NCI-H82 treated with DMSO at 0.1 percent for 48 hours (cell line): ENCODE results near the gene NACC2.

Source experiments
- DNase-seq: peaks from one replicate; lab custom pipeline; 2025; ENCODE audit not compliant: unreplicated experiment; lab: John Stamatoyannopoulos, UW

Gene NACC2

DNA sequence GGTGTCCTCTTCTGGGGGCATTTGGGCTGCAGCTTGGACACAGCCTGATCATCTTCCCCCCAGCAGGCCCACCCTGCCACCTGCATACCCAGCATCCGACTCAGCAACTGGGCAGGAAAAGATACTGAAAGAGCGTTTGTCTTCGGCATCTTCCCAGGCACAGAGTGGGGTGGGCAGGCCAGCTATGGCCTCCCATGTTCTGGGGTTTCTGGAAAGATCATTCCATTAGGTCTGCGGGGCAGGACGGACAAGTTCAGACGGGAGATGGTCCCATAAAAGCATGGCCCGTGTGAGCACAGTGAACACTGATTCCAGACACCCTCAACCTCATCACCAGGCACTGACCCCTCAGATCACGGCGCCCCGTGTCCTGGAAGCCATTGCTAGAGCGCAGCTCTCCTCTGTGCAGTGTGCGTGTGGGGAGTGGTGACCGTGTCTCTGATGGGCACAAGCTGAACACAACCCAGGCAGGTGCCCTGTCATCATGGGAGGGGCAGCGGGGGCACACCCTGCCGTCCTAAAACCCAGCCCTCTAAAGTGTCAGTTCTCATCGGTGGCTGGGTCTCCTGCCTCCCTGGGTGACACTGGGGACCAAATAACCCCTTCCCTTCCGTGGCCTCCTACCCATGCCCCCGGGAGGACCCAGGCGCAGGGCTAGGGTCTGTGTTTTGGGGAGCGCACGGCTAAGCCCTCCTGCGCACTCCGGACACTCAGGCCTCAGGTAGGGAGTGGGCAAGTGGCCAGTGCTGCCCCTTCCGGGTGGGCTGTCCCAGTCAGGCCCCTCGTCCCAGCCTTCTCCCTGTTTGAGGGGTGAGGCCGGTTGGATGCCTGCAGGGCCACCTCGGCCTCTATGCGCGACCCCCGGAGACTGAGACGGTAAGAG, 36.8 kb upstream of the NACC2 start:
- no peak for DNase-seq

DNA sequence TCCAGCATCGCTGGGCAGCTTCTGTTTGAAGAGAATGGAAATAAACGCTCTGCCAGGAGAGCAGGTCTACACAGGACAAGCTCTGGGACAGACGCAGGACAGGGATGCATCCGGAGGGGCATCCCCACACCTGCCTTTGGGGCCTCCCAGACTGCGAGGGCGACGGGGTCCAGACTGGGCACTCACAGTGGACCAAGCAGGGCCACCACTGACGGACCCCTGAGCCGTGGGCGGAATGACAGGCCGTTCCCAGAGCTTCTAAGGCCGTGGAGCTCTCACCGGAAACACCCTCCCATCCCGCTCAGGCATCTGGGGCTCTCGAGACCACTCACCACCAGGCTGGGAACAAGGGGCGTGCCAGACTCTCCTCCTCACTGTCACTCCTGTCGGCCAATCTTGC, 34.1 kb upstream of the NACC2 start:
- DNase-seq, result no peak

DNA sequence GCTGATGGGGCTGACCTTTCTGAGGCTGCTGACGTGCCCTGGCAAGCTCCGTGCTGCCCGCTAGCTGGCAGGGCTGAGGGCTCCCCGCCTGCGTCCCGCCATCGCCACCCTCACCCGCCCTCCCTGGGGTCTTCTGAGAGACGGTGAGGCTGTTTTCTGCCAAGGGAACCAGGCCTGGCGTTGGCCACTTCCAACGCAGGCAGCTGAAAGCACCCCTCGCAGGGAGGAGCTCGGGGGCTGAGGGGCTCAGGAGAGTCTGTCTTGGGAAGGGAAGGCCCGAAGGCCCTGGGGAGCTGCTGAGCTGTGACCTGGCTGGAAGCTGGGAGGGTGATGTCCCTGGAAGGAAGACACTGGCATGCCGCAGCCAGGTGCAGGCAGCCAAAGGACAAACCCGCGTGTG, 33.3 kb upstream of the NACC2 start:
- no peak for DNase-seq

DNA sequence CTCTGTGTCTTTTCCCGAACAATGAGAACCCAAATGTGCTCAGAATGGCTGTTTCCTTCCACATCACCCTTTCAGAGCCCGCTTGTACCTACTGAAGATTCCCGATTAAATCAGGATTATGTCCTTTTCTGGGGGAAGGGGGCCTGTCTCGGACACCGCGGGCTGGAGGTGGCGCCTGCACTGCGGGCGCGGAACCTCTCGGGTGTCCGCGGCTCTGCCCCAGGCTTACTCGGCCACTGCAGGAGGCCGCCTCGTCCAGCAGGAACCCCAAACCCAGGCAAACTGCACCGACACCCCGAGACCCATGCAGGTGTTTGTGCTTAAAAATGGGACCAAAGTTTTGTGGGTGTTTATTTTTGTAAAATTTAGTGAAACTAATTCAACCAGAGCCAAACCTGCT, 32.2 kb upstream of the NACC2 start:
- DNase-seq, result no peak

DNA sequence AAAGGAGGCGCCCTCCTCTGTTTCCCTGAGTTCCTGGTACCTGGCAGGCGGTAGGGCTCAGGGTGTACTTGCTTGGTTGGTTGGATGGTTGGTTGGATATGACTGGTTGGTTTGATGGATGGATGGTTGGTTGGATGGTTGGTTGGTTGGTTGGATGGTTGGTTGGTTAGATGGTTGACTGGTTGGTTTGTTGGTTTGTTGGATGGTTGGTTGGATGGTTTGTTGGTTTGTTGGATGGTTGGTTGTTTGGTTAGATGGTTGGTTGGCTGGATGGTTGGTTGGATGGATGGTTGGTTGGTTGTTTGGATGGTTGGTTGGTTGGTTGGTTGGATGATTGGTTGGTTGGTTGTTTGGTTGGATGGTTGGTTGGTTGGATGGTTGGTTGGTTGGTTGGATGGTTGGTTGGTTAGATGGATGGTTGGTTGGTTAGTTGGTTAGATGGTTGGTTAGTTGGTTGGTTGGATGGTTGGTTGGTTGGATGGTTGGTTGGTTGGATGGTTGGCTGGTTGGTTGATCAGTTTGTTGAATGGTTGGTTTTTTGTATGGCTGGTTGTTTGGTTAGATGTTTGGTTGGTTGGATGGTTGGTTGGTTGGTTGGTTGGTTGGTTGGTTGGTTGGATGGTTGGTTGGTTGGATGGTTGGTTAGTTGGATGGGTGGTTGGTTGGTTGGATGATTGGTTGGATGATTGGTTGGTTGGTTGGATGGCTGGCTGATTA, 30.0 kb upstream of the NACC2 start:
- DNase-seq, result no peak

DNA sequence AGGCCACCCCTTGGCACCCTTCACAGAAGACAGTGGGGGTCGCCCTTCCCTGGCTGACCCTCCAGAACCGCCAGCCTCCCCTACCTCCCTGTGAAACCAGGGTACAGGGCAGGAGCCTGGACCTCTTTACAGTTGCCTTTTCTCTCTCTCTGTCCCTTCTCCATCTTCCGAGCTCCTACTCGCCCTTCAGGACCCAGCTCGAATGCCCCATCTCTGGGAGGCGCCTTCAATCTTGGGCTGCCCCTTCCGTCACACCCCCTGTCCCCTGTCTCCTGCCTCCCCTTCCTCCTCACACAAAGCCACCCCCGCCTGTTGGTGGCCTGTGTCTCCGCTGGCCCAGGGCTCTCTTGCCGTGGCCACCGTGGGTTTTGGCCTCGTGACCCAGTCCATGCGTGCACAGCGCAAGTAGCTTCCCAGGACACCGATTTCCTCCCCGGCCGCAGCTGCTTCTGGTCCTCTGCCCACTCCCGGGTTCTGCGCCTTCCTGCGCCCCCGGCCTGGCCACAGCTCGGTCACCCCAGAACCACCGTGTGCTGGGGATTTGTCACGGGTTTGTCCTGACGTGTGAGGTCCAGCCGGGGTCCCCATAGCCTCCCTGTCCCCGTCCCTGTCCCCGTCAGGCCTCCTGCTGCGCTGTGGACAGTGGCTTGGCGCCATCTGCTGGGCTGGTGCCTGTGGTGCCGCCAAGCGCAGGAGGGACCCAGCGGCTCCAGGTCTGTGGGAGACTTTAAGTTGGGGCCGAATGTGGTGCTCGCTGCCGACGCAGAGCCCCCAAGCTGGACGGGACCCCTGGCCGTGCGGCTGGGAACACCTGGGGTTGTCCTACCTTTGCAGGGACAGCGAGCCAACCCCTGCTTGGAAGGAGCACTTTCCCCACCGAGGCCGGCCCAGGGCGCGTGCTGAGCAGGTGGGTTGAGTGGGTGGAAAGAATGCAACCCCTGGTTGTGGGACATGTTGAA, 27.6 kb upstream of the NACC2 start:
- no peak for DNase-seq

DNA sequence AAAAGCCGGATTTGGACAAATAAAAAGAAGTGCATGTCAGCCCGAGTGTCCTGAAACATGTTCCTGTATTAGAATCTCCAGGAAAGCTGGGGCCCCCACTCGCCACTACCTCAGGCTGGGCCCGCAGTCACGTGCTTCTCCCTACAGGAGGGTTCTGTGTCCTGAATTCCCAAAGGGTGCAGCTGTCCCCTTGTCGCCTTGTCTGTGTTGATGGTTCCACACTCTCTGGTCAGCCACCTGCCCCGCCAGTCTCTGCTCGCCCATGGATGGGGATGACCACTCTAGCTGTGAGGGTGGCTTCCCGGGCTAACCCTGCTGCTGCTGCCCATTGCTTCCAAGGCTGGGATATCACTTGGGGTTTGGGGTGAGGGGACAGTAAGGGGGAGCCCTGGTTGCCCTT, 26.7 kb upstream of the NACC2 start:
- DNase-seq, result no peak

DNA sequence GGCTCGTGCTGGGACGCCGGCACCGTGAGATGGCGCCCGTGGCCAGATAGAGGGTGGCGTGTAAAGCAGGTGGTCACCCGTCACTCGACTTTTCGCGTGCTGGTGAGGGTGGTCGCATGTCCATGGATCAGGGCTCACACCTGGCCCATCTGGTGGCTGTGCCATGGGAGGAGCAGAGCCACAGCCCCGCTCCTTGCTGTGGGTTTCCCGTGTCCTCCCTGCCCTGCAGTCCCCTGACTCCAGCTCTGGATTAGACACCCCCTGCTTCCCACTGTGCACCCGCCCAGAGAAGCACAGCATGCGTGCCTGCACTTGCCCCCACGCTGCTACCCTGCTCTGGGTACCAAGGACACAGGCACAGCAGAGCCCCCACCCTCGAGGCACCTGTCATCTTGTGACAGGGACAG, 25.4 kb upstream of the NACC2 start:
- DNase-seq, result no peak

DNA sequence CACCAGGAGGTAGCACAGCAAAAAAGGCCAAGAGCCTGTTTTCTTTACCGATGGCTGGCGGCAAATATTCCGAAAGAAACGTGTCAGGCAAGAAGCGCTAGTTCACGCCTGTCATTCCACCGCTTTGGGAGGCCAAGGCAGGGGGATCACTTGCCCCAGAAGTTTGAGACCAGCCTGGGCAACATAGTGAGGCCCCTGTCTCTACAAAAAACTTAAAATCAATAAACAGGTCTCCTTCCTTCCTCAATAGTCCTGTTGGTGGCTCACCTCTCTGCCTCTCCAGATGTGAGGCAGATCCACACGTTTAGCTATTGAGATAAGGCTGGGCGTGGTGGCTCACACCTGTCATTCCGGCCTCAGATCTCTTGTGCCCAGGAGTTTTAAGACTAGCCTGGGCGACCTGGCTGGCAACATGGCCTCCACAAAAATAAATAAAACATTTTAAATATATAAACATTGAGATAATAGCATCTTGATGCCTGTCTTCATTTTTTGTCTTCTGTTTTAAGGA, 24.8 kb upstream of the NACC2 start:
- DNase-seq, result no peak

DNA sequence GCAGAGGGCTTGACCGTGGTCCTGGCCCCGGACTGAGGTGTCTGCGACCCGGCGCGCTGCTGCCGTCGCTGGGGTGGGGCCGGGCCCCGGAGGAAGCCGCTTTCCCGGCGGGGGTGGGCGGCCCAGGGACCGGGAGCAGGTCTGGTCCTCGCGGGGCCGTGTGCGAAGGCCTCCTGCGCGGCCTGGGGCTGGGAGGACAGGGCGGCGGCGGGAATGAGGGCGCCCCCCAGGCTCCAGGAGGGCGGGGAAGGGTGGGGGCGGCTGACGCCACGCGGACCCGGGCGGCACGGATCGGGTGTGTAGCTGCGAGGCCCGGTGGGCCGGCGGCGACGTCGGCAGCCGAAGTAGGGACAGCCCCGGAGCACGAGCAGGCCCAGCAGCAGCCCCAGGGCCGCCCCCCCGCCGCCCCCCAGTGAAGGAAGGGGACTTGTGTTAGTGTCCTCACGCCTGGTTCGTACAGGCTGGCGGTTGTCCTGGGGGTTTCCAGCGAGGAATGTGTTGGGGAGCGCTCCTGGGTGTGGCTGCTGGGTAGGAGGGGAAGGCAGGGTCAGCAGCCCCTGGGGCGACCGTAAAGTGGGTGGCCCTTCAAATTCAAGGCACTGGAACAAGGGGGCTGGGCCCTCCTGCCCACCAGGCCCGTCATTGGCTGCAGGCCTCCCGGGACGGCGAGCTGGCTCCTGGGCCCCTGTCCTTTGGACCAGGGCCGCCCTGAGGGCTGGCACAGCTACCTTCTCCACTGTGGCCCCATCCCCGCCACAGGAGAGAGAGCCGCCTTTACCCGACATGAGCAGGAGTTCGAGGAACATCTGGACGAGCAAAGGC, 24.2 kb upstream of the NACC2 start:
- DNase-seq, result no peak

DNA sequence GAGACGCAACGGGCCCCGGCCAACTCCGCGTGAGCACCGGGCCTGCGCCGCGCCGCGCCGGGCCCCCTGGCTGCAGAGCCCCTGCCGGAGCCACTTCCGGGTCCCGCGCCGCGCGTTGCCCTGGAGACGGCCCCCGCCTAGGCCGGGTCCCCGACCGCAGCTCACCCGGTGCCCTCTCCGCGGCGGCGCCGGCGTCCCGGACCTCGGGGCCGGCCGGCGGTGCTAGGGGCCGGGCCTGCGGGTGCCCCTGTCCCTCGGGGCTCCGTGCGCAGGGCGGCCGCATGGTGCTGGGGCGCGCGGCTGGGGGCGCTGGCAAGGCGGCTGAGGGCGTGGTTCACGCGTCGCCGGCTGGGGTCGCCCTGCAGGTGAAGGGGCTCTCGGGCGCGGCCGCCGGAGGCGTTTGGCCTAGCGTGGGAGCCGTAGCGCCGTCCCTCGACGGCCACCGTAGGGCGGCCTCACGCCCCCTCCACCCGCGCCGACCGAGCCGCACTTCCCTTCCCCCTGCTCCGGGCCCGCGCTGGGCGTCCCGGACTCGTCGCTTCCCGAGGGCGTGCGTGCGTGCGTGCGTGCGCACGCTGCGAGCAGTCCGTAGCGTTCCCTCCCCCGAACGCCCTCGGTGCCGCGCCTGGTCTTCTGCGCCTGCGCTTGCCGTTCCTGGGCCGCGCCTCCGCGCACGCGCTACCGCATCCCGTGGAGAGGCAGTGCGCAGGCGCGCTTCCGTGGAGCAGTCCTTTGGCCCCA, 23.4 kb upstream of the NACC2 start, which contains the start of gene TMEM250:
TMEM250 (minus strand) TSS at position 556 of the 741 bp plus-strand sequence. CDS start 1,975 bp downstream, outside the sequence.
- DNase-seq, result peak; percentile 74

DNA sequence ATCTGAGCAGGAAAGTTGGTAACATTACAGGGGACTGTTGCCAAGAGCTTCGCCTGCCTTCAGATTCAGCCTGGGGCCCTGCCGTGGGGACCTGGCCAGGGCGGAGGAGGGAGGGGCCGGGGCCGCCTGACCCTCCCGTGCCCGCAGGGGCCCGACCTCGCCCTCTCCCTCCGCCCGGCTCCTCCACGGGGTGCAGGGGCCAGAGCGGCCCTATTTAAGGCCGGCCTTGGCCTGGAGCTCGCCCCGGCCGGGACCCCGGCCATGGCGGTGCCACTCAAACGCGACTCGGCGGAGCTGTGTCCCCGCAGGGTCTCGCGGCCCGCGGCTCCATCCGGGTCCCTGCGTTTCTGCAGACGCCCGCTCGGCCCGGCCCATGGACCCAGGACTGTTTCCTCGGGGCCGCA, 22.8 kb upstream of the NACC2 start:
- no peak for DNase-seq

DNA sequence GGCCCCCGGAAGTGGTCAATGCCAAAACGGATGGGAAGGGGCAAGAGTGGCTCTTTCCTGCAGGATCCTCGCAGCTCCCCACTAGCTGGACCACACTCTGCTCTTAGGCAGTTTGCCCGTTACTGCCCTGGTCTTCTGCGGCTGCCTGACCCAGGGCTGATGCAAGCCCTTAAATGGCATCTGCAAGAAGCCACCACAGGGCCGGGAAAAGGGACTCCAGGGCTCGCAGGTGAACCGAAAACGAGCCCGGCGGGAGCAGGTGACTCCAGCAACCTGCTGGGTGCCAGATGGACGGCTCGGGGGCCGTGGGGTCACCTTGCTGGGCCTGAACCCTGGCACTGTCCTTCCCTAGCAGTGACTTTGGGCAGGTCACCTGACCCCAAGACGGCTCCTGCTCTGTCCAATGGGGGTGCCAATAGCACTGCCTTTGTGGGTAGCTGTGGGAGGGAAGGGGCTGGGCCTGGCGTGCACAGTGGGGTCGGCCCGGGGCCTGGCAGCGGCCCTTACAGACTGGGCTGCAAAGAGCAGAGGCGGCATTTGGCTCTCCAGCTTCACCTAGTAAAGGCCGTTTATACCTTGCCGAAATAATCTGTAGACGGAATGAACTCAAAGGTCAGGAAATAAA, 22.3 kb upstream of the NACC2 start:
- DNase-seq, result no peak

DNA sequence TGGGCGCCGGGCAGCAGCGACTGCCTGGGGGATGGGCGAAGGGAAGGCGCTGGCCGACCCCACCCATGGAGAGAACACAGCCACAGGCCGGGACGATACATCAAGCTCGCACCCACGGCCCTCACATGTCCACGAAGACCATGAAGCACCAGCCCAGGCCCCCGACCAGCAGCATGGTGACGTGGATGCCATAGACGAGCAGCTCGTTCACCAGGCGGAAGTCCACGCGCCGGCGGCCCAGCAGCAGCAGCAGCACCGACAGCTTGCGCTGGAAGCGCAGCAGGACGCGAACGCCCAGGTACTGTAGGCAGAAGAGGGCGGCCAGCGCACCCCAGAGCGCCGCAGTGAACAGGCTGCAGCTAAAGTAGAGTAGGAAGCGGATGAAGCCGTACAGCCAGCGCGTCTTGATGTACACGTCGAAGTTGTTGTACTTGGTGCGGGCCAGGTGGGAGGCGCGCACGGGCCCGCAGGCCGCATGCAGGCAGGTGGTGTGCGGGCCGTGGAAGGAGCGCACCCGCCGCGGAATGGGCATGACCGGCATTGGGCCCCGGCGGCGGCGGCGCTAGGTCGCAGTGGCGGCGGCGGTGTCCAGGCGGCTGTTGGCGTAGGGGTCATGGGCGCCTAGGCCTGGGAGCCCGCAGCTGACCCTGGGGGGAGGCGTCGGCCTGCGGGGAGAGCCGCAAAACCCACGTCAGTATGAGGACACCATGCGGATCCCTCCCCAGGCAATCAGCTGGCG, 21.4 kb upstream of the NACC2 start:
- DNase-seq, result no peak

DNA sequence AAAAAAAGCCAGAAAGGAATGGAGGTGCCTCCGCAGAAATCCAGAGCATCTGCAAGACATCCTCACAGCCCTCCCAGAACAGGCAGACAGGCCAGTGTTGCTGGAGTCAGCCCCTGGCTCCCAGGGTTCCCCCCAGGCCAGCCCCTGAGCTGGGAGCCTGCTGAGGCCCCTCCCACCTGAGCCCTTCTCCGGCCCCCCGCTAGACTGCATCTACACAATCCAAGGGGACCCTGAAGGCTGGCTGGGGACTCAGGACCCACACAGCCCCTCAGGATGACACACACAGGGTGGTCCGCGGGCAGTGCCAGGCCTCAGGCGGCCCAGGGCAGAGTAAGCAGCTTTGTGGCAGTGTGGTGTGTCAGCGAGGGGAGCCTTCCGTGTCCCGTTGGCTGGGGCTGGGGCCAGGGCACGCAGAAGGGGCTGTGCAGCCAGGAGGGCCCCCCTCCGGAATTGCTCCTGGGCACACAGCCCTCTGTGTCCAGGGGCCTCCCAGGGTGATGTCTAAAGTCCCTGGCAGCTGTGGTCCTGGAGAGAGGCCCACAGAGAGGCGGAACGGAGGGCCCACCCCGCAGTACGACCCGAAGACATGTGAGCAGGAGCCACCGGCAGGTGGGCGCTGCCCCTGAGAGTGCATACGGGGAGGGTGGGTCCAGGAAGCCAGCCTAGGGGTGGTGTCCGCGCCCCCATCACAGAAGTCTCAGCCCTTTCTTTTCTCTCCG, 20.7 kb upstream of the NACC2 start:
- DNase-seq, result no peak

DNA sequence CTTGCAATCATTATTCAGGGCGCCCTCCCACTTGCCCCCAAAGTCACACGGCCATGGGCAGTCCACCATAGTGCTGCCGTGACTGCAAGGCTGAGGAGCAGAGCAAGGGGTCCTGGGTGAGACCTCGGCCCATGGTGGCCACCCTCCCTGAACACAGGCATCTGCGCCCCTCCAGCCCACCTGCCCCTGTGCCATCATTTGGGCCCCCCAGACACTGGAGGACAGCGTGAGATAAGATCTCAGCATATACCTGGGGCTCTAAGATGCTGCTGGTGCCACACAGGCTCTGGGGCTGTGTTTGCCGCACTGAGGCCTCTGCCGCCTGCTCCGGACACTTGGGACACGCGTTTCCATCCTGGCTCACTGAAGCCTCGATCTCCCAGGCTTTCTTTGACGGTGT, 20.1 kb upstream of the NACC2 start:
- no peak for DNase-seq

DNA sequence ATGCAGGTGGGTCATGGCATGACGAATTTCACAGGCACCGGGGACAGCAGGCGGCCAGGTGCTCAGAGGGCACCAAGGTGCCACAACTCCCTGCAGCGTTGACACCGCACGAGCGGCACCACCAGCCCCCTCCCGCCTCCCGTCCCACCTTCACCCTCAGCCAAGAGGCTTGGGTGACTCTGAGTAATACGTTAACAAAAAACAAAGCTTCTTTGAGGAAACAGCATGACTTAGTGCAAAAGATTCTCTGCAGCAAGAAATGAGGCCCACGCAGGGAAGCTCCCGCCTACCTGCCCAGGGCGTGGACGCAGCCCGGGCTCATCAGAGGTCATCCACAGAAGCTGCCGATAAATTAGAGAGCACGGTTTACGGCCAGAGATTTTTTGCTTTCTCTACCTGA, 19.5 kb upstream of the NACC2 start:
- DNase-seq, result no peak

DNA sequence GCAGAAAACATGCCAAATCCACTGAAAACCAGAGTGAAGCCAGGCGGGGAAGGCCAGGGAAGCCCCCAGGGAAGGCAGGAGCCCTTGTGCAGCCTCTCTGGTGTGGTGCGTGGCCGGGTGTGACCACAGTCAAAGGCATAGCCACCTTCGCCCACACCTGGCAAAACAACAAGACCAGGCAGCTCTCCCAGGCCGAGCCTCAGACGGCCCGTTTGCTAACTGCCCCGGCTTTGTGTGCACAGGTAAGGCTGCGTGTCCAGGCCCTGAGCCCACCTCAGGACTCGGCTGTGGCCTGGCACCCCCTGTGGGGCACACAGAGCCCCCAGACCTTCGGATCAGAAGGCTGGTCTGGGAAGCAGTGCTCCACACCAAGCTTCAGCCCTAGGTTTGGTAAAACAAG, 17.5 kb upstream of the NACC2 start:
- no peak for DNase-seq
